HuH-7 (cell line): ENCODE data around the gene GPN1.
"Not testable (repeated sequence)": the region's sequence is repeated elsewhere in the genome, so short reads cannot be mapped to it uniquely, and the experiment has no call there.

Source experiments
- DNase-seq: peaks from one replicate; pipeline ENCODE4 v3.0.0; 2011; ENCODE audit warnings: low spot score

Gene GPN1

DNA sequence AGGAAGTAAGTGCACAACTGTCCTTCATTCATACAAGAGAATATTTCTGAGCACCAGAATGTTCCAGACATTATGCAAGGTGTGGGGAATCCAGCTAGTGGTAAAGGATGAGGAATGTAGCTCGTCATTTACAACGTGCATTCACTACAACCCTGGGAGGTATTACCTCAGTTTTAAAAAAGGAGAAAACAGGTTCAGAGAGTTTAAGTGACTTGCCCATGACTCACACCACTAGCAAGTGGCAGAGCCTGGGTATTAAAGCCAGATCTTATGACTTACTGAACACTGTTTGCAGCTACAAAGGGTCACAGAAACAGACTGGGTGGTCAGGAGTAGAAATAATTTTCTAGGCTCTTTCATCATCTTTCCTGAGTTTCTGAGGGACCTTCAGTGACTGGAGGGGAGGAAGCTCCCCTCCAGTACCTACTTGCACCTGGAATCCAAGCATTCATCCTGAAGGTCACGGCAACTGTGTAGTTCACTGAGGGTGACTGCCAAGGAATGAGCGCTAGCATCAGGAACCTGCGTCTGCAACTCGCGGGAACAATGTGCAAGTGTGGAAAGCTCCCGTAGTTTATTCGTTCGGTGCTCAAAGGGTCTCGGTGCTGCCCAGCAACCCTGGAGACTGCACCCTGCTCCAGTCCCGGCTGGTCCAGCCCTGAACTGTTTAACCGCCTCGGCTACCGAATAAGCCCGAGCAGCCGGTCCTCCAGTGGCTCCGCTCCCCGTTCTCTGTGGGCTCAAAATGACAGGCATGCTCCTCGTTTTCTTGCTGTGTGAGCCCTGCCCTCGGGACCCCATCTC lies 685 bp upstream of the GPN1 start:
- no peak for DNase-seq

- DNase-seq = not testable (repeated sequence)
These were observed 1.4 kb downstream of the GPN1 start for GRCh38 chr2:27630257-27630656.

GRCh38 chr2:27634291-27634690 lies 5.4 kb downstream of the GPN1 start:
- no peak for DNase-seq

GRCh38 chr2:27636766-27637165 lies 7.9 kb downstream of the GPN1 start:
- no peak for DNase-seq

- no peak for DNase-seq
These were observed 9.3 kb downstream of the GPN1 start for GRCh38 chr2:27638037-27638637.

DNA sequence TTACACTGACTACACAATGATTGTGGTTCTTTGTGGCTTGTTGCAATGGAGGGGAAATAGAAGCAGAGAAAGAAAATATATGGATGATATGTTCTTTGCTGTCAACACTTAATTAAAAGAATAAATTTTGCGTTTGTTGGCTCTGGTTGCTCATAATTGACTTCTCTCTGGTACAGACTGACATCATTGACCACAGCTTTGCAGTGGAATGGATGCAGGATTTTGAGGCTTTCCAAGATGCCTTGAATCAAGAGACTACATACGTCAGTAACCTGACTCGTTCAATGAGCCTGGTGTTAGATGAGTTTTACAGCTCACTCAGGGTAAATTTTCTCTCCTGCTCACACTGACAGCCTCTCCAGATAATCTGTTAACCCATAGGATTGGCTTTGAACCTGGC lies 9.9 kb downstream of the GPN1 start:
- no peak for DNase-seq

- no peak for DNase-seq
These were observed 11.9 kb downstream of the GPN1 start for GRCh38 chr2:27640722-27641245.

- no peak for DNase-seq
These were observed 16.3 kb downstream of the GPN1 start for GRCh38 chr2:27645197-27645596.

- no peak for DNase-seq
These were observed 18.4 kb downstream of the GPN1 start for GRCh38 chr2:27647289-27647688.

- no peak for DNase-seq
These were observed 18.9 kb downstream of the GPN1 start for GRCh38 chr2:27647737-27648136.

DNA sequence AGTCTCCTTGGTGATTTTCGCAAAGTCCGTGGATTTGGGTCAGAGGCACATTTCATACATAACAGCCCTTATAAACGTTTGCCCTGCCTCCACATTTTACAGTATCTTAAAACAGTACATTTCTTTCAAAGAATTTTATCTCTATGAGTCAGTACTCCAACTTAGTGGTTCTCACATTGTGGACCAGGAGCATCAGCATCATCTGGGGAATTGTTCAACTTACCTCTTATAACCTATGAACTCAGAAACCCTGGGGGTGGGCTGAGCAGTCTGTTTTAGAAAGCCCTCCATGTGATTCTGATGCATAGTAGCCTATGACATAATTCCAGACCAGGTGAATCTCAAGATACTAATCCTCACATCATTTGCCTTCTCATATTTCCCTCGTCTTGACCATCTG lies 22.2 kb downstream of the GPN1 start:
- DNase-seq = no peak

DNA sequence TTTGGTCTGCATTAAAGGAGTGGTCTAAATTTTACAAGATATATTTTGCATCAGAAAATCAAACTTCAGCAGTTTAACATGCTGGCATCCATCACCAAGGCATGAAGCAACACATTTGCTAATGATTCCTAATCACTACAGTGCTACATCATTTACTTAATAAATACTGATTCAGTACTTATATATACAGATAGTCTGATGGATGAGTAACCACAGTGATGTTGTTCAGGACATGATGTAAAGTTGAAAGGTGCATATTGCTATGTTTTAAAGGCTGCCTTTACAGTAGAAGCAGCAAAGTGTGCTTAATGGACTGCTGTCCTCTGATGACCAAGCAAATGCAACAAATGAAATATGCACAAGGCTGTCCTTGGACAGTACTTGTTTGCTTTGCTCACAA lies 23.5 kb downstream of the GPN1 start:
- DNase-seq = no peak

DNA sequence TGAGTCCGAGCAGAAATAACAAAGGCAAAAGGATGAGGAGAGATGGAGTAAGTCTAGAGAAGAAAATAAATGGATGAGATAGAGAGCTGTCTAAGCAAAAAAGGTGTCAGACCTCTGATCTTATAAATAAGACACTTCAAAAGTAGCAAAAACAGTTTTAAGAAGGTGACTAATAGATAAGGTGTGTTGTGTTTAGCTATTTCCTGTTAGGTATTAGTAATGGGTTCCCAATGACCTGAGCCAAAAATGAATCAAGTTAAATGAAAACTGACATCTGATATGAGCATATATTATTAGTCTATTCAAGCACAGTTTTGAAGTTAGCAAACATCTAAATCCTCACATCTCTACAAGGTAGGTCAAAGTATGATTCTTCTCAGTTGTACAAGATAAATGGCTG lies 23.9 kb downstream of the GPN1 start:
- no peak for DNase-seq

- no peak for DNase-seq
These were observed 24.5 kb downstream of the GPN1 start for GRCh38 chr2:27653397-27653796.

DNA sequence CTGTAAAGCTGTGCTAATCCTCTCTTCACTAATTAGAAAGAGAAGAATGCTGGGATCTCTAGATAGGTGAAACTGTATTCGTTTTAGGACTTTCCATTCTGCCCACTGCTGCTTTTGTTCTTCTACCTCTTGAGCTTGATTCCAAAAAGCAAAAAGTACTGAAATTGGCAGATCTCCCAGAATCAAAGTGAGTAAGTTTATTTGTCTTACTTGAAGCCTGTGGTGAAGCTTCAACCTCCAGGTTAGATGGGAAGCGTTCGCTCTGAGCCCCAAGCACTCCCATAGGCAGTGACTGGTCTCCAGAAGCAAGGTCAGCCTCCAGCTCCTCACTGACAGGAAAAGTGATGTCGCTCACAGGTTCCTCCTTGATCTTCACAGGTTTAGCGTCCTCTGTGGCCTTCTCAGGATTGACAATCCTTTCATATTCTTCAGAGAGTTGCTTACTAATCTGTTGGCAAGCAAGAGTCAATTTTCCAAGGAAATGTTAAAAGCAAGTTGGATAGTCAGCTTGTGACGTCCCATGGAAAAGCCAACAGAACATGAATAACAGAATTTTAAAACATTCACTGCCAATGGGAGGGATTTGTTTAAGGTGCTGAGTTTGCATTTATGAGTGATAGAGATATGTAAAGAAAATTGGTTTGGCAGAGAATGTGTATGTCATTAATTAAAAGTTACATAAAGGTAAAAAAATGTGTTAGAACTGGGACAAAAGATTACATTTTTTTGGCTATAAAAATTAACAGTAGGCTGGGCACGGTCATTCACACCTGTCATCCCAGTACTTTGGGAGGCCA lies 26.5 kb downstream of the GPN1 start:
- no peak for DNase-seq

DNA sequence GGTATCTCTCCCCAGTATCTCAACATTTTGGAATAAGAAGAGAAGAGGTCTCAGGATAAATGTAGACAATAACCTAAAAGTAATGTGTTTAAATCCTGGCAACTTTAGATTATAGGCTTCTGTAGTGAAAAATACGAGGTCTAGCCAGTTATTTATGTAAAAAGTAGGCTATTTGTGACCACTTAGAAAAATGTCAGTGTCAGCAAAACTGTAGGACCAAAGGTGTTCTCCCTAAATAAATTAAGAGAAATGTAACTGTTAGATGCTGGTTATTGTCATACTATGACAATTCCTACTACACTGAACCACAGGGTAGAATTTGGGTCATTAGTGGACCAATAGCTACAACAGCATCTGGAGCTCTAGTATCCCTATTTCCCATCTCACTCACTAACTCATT lies 32.5 kb downstream of the GPN1 start:
- no peak for DNase-seq

DNA sequence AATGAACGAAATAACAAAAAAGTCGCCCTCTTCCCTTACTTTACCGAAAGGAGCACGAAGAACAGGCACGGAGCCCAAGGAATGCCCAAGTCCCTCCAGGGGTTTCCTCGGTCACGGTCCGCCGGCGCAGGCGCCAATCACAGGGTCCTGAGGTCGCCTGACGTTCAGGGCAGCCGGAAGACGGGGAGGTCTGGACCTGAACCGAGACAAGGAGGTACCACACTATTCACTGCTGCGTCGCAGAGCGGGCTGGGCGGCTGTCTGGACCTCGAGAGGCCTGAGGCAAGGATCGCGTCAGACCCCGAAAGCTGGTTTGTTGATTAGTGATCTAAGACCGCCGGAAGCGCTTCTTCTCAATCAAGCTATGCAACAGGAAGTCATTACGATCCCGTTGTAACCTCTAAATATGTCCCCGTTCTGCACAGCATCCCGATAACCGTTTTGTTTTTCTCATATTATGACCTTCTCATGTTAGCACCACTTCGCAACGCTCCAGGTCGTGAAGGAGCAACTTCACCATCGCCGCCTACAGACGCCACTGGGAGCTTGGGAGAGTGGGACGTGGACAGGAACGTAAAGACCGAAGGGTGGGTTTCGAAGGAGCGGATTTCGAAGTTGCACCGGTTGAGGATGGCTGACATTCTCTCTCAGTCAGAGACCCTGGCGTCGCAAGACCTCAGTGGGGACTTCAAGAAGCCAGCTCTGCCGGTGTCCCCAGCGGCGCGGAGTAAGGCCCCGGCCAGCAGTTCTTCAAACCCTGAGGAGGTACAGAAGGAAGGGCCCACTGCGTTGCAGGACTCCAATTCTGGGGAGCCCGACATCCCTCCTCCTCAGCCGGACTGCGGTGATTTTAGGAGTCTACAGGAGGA lies 34.7 kb downstream of the GPN1 start, which contains the start of the genes SLC4A1AP and SUPT7L:
Gene SLC4A1AP (plus strand): TSS at position 605 of the 869 bp plus-strand sequence. CDS start 26 bp downstream, at position 631.
Gene SUPT7L (minus strand): TSS at position 330 of the 869 bp plus-strand sequence. CDS start 1,422 bp downstream, outside the sequence.
- DNase-seq = peak; percentile 51

DNA sequence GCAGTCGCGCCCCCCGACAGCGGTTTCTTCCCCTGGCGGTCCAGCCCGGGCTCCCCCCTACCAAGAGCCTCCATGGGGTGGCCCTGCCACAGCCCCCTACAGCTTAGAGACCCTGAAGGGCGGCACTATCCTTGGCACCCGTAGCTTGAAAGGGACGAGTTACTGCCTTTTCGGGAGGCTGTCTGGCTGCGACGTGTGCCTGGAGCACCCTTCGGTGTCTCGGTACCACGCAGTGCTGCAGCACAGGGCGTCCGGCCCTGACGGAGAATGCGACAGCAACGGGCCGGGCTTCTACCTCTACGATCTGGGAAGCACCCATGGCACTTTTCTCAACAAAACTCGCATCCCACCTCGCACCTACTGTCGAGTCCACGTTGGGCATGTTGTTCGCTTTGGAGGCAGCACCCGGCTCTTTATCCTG lies 35.3 kb downstream of the GPN1 start:
- DNase-seq = peak; percentile 8

GRCh38 chr2:27664622-27665363 lies 35.9 kb downstream of the GPN1 start:
- DNase-seq = no peak

DNA sequence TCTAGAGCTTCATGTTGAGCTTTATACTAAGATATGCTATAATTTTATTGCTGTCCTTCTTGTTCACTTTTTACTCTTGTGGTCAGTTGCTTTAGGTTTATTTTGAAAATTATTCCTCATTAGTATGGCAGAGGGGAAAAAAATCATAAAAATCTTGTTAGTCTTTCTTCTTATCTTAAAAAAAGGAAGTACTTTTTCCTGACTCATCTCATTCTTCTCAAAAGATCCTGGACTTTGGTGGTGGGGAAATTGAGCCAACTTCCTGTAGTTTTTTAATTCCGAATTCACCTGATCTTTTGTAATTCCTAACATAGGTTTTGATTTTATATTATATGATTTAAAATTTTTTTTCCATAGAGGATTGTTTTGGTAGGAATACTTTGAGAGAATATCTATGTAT lies 38.6 kb downstream of the GPN1 start:
- no peak for DNase-seq

- DNase-seq = no peak
These were observed 42.4 kb downstream of the GPN1 start for GRCh38 chr2:27671235-27671634.
